ENCODE measurements around the gene EIF6. TPM values are rescaled to one million over a fixed set of nuclear protein-coding genes. Genes with fewer than 3 reads are reported as not detected.

Gene EIF6
- total and polyA plus RNA-seq, 10 donors = 50.5 to 121 (median 68.0) TPM

DNA sequence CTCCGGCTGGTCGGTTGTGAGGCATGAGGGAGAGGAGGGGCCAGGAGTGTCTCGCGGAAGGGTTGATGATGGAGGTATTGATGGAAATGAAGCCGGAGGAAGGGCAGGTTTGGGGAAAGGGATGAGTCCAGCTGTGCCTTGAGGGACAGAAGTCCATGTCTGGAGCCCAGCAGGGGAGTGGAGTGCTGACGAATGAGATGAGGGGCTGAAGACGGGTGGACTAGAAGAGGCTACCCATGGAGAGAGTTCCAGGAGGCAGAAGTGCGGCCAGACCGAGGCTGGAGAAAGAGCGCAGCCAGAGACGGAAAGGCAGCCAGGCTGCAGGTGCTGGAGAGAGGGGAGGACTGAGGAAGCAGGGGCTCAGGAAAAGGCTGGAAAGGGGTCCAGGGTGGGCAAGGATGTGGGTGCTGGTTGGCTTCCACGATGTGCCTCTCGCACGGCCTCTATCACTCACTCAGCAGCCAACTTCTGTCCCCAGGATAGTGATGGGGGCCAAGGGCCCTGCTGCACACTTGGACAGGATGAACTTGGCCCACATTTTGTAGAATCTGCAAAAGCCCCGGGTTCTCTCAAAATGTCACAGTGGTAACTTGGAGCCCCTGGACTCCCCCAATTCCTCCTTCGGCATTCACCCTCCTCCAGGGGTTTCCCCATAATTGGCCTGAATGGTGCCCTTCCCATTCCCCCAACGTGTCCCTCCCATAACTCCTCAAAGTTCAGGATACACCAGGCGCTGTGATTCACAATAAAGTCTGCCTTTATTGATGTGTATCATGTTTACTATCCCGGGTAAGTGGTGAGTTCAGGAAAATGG, 627 bp upstream of the EIF6 start:
- 53 to 63% (median 61%) methylated on average over 19 of the region's 19 CpGs for WGBS, 5 donors
- H3K4me1 ChIP-seq = peaks cover 7 to 45% (median 26%) of the 10 kb centered on the region in 6 donors
- no peak for TF ChIP-seq POLR2A (IDR thresholded peaks at IDR 0.05)
- TF ChIP-seq, protein P1, sequence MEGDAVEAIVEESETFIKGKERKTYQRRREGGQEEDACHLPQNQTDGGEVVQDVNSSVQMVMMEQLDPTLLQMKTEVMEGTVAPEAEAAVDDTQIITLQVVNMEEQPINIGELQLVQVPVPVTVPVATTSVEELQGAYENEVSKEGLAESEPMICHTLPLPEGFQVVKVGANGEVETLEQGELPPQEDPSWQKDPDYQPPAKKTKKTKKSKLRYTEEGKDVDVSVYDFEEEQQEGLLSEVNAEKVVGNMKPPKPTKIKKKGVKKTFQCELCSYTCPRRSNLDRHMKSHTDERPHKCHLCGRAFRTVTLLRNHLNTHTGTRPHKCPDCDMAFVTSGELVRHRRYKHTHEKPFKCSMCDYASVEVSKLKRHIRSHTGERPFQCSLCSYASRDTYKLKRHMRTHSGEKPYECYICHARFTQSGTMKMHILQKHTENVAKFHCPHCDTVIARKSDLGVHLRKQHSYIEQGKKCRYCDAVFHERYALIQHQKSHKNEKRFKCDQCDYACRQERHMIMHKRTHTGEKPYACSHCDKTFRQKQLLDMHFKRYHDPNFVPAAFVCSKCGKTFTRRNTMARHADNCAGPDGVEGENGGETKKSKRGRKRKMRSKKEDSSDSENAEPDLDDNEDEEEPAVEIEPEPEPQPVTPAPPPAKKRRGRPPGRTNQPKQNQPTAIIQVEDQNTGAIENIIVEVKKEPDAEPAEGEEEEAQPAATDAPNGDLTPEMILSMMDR (IDR thresholded peaks at IDR 0.05 in 8 of 11, conservative IDR thresholded peaks at IDR 0.05 in 3 of 11) = no peak
- TF ChIP-seq POLR2AphosphoS5 (IDR thresholded peaks at IDR 0.05) = no peak
- peak; percentile 54 for DNase-seq
- no peaks in the 10 kb centered on the region for H3K9me3 ChIP-seq
- intact Hi-C loops (cut with DNase I; ENCODE audit: low total_unique reads) = no loop called here
- H3K27me3 ChIP-seq (replicated peaks in 1 of 7) = no peaks in the 10 kb centered on the region
- H3K27ac ChIP-seq = peak overlapping the region; percentile 80 to 90 (median 86)
- H3K4me3 ChIP-seq = peak overlapping the region; percentile 75 to 98 (median 90)
- peaks cover 0 to 32% (median 10%) of the 10 kb centered on the region in 6 donors for H3K36me3 ChIP-seq

DNA sequence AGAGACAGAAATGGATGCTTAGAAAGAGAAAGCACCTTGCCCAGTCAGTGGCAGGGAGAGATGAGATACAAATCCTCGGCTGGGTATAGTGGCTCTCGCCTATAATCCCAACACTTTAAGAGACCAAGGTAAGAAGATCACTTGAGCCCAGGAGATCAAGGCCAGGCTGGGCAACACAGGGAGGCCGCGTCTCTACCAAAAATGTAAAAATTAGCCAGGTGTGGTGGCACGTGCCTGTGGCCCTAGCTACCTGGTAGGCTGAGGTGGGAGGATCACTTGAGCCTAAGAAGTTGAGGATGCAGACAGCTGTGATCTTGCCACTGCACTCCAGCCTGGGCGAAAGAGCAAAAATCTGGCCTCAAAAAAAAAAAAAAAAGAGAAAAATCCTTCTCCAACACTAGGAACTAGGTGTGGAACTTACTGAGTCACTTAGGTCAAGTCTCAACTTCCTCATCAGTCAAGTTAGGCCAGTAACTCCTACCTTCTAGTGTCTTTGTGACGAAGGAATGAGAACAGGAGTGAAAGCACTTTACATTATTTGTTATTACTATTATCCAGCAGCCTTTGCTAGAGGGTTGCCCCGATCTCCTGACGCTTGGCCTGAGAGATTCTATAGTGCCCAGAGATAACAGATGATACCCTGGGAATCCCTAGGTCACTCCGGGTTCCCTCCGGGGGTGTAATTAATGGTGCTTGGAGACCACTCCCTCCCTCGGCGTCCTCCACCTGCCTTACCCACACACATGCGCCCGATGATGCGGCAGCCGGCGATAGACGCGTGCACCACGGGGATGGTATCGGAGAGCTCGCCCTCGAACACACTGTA, 918 bp downstream of the EIF6 start:
- Histone ChIP-seq H3K4me1 (peaks cover 7 to 57% (median 27%) of the 10 kb centered on the region in 6 donors), H3K27ac (peak overlapping the region; percentile 80 to 90 (median 86)), H3K9me3 (no peaks in the 10 kb centered on the region), H3K4me3 (peak overlapping the region; percentile 75 to 98 (median 90)), H3K36me3 (peaks cover 0 to 47% (median 25%) of the 10 kb centered on the region in 6 donors), H3K27me3 (replicated peaks in 1 of 7) (no peaks in the 10 kb centered on the region)
- 18 to 32% (median 23%) methylated on average over 15 to 24 of the region's 24 CpGs for WGBS, 5 donors
- intact Hi-C loops (cut with DNase I; ENCODE audit: low total_unique reads) = no loop called here
- no peak for DNase-seq
- TF ChIP-seq, protein P1 (IDR thresholded peaks at IDR 0.05 in 8 of 11, conservative IDR thresholded peaks at IDR 0.05 in 3 of 11) = no peak
- TF ChIP-seq POLR2AphosphoS5 (IDR thresholded peaks at IDR 0.05) (no peak), POLR2A (IDR thresholded peaks at IDR 0.05) (no peak)

DNA sequence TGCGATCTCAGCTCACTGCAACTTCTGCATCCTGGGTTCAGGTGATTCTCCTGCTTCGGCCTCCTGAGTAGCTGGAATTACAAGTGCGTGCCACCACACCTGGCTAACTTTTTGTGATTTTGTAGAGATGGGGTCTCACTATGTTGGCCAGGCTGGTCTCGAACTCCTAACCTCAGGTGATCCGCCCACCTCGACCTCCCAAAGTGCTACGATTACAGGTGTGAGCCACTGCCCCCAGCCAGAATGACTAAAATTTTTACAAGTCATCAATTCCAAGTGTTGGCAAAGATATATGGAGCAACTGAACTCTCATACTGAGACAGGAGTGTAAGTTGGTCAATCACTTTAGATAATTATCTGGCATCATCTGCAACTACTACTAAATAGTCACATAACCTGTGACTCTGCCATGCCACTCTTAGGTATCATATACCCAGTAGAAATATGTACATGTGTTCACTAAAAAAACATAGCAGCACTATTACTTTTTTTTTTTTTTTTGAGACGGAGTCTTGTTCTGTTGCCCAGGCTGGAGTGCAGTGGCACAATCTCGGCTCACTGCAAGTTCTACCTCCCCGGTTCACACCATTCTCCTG, 3.0 kb downstream of the EIF6 start:
- 96 to 98% (median 97%) methylated on average over 9 to 10 of the region's 10 CpGs for WGBS, 5 donors
- no peaks in the 10 kb centered on the region for H3K27me3 ChIP-seq (replicated peaks in 1 of 7)
- no peaks in the 10 kb centered on the region for H3K9me3 ChIP-seq
- no peak for DNase-seq
- H3K36me3 ChIP-seq = peaks cover 0 to 54% (median 27%) of the 10 kb centered on the region in 6 donors
- H3K4me3 ChIP-seq = no peak overlapping the region
- TF ChIP-seq, protein P1 (IDR thresholded peaks at IDR 0.05 in 8 of 11, conservative IDR thresholded peaks at IDR 0.05 in 3 of 11) = no peak
- TF ChIP-seq POLR2A (IDR thresholded peaks at IDR 0.05) (no peak), POLR2AphosphoS5 (IDR thresholded peaks at IDR 0.05) (no peak)
- no peak overlapping the region for H3K27ac ChIP-seq
- intact Hi-C loops (cut with DNase I; ENCODE audit: low total_unique reads) = no loop called here
- peaks cover 13 to 73% (median 40%) of the 10 kb centered on the region in 6 donors for H3K4me1 ChIP-seq
